WI38 (cell line): ENCODE measurements around the gene HOXB5.

Experiments used
- H3K4me3 ChIP-seq: 2 replicates; pipeline ENCODE4 v1.5.1; 2011; ENCODE audit warnings: low read depth, mild to moderate bottlenecking, control low read depth, low read length
- TF ChIP-seq, protein P1 (sequence below): IDR thresholded peaks from 2 replicates; pipeline ENCODE4 v1.5.1; 2012; ENCODE audit warnings: low read depth, mild to moderate bottlenecking, control low read depth, low read length

HOXB5 gene

GRCh38 chr17:48606892-48607614, 13.5 kb upstream of the HOXB5 start:
- TF ChIP-seq, protein P1, sequence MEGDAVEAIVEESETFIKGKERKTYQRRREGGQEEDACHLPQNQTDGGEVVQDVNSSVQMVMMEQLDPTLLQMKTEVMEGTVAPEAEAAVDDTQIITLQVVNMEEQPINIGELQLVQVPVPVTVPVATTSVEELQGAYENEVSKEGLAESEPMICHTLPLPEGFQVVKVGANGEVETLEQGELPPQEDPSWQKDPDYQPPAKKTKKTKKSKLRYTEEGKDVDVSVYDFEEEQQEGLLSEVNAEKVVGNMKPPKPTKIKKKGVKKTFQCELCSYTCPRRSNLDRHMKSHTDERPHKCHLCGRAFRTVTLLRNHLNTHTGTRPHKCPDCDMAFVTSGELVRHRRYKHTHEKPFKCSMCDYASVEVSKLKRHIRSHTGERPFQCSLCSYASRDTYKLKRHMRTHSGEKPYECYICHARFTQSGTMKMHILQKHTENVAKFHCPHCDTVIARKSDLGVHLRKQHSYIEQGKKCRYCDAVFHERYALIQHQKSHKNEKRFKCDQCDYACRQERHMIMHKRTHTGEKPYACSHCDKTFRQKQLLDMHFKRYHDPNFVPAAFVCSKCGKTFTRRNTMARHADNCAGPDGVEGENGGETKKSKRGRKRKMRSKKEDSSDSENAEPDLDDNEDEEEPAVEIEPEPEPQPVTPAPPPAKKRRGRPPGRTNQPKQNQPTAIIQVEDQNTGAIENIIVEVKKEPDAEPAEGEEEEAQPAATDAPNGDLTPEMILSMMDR = no peak
- no peak overlapping the region for H3K4me3 ChIP-seq

- TF ChIP-seq, protein P1 = no peak
- H3K4me3 ChIP-seq = no peak overlapping the region
These were observed 12.7 kb upstream of the HOXB5 start for GRCh38 chr17:48605991-48606891.

DNA sequence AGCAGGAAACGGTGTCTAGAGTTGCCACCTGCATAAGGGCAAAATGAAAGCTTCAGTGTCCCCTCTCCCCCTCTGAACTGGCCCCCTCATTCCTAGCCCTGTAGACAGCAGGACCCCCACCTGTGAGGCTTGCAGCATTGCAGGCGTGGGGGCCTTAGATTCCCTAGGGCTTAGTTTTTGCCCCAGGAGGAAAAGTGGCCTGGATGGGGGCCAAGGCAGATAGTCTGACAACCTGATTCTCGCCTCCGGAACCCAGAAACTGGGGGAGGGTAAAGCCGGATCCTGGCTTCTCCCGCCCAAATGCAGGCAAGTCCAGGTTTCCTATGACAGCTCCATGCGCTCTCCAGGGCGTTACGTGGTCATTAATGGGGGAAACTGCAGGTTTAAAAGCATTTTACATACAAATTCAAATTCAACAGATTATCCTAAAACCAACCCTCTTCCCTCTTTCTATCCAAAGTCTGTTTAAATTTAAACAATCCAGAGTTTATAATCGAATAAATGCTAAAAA, 11.9 kb upstream of the HOXB5 start:
- TF ChIP-seq, protein P1 = no peak
- no peak overlapping the region for H3K4me3 ChIP-seq

GRCh38 chr17:48604770-48605329, 11.3 kb upstream of the HOXB5 start, which contains the start of gene HOXB6:
TSS of gene HOXB6 (minus strand) at chr17:48604986. CDS start at chr17:48598150, 6,836 bp downstream.
- TF ChIP-seq, protein P1 = no peak
- H3K4me3 ChIP-seq = peak within 1 kb of the TSS; percentile 38

DNA sequence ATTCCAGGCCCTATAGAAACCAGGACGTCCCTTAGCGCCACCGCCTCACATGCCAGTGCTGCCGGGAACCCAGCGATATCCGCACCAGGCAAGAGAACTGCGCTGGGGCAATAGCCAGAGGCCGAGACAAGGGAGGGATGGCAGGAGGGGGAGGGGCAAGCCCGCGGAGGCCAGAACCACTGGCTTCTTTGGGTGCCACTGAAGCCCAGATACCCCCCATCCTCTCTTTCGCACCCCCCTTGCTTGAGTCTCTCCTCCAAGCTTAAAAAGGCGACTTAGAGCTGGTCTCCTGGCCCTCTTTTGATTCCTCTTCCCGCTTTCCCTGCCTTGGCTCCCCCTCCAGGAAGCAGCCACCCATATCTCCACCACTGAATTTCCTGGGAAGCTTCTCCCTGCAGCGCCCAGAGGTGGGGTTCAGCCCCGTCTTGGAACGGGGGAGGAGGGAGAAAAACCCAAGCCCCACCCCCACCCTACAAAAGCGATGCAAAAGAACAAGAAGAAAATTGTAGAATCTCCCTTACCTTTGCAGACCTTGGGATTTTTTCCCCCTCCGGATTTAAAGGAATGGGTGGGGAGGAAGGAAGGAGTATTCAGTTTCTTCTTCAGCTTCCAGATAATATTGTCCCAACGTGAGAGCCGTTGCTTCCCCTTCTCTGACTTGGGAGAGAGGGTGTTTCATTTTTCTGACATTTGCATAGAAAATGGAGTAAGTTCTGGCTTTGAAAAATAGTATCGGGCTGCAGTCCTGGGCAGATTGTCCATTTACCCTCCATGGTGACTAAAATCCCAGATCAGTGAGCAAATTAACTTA, 10.6 kb upstream of the HOXB5 start:
- TF ChIP-seq, protein P1 = no peak
- H3K4me3 ChIP-seq = peak overlapping the region; percentile 38

DNA sequence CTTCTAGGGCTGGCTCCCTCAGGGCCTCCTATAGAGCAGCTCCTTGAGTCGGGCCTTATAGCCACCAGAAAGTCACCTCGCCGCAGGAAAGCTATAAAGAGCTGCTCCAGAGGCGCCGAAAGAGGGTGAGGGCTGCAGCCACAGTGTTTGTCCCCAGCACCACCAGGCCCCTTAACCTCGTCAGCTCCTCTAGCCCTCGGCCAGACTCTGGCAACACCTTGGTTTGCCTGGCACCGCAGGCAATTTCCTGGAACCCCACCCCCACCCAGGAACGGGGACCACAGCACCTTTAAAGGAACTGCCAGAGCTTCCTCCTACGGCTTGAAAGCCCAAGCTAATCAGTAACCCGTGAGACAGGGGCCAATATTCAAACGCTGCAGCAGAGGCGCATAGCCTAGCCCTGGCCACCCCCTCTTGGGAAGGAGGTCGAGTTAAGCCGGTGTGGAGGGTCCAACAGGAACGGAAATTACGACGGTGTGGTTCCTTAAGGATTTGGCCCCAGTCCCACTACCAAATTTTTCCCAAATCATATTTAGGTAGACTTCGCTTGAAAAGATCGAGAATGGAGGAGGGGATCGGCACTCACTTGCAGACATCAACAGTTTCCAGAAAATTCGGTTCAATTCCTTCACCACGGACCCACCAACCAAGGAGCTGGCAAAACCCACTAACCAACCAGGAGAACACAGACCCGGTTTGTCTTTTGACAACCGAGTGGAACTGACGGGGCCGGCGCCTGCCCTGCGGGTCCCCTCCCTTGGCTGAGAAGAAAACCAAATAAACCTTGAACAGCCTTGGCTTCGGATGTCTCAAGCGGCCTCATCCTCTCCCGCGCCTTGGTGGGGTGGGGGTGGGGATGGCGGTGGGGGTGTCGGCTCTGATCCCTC, 8.2 kb upstream of the HOXB5 start:
- H3K4me3 ChIP-seq = no peak overlapping the region
- TF ChIP-seq, protein P1 = no peak
